Heart right ventricle (tissue), 16 donors: ENCODE measurements around the gene LRRC75A. TPM values are rescaled to one million over a fixed set of nuclear protein-coding genes. Genes with fewer than 3 reads are reported as not detected.

Experiments
- ATAC-seq, 8 donors: fragments of 200-7000 bp; cut with Tn5 transposase; one replicate each; pipeline ENCODE4 v1.9.1; 2020; ENCODE audit warnings: mild to moderate bottlenecking in 8 of 8, moderate library complexity in 8 of 8, moderate number of reproducible peaks in 1 of 8
- DNase-seq, 2 donors: peaks; one replicate each; pipeline ENCODE4 v3.0.0-alpha.2; 2020
- H3K27ac ChIP-seq, 10 donors: fragments of 200-600 bp; sonication (generic) in 2 of 10; one replicate each; pipeline versions ENCODE4 v1.5.0 to v1.8.0; 2020 to 2022; ENCODE audit warnings: mild to moderate bottlenecking in 3 of 10
- H3K27me3 ChIP-seq, 7 donors: fragments of 200-600 bp; one replicate each; pipeline ENCODE4 v1.8.0; 2021 to 2022; ENCODE audit warnings: mild to moderate bottlenecking in 2 of 7
- H3K36me3 ChIP-seq, 9 donors: fragments of 200-600 bp; sonication (generic) in 1 of 9; one replicate each; pipeline versions ENCODE4 v1.5.0 to v1.8.0; 2020 to 2022; ENCODE audit warnings: mild to moderate bottlenecking in 2 of 9
- H3K4me1 ChIP-seq, 9 donors: fragments of 200-600 bp; sonication (generic) in 1 of 9; one replicate each; pipeline versions ENCODE4 v1.5.0 to v1.8.0; 2020 to 2022; ENCODE audit warnings: mild to moderate bottlenecking in 4 of 9
- H3K4me3 ChIP-seq, 10 donors: fragments of 200-600 bp; sonication (generic) in 2 of 10; one replicate each; pipeline versions ENCODE4 v1.5.0 to v1.8.0; 2020 to 2022; ENCODE audit warnings: mild to moderate bottlenecking in 7 of 10, moderate library complexity in 2 of 10
- H3K9me3 ChIP-seq, 11 donors: fragments of 200-600 bp in 10 of 11; sonication (generic) in 2 of 11; one replicate each; pipeline versions ENCODE4 v1.5.0 to v1.8.0; 2013 to 2022; ENCODE audit warnings: mild to moderate bottlenecking in 2 of 11, control low read depth in 1 of 11, moderate library complexity in 1 of 11
- CTCF ChIP-seq, 9 donors: fragments of 200-600 bp; sonication (generic) in 2 of 9; IDR thresholded peaks; one replicate each; pipeline versions ENCODE4 v1.5.0 to v1.8.0; 2021 to 2022; ENCODE audit warnings: antibody characterized with exemption in 9 of 9, mild to moderate bottlenecking in 5 of 9, moderate library complexity in 1 of 9
- WGBS, 2 donors: extraction: QIAGEN DNeasy Blood & Tissue Kit; methylation state at CpG; one replicate each; pipeline ENCODE4 v1.1.7; 2013; ENCODE audit warnings: inconsistent platforms in 1 of 2; 5-methylcytosine and 5-hydroxymethylcytosine counted together
- intact Hi-C, 10 donors: fragments of 100-400 bp; cut with DNase I; formaldehyde crosslinking; loops; one replicate each; pipeline versions ENCODE4 v1.11.1 to v1.14.2; 2022
- polyA plus RNA-seq, 2 donors: library from polyadenylated mRNA; stranded (reverse); fragments of 200-250 nt; gene quantifications; one replicate each; pipeline ENCODE4 v1.2.3, GENCODE V29; 2013
- total RNA-seq, 10 donors: library from RNA; stranded (reverse); fragmentation: NEBNext Ultra II Directional in 3 of 10; extraction: Animal tissue kit (Norgen Biotek cat#: 25700) in 3 of 10; gene quantifications; one replicate each; pipeline versions ENCODE4 v1.2.1 to v1.2.4, GENCODE V29; 2021 to 2023
- donor health status: Arrhythmogenic right ventricular cardiomyopathy.
- donor health status: ischemic (EF 13 %, LVEDD 7.1; RV severe dilation, severe dysfunction).
- donor health status: healthy with polysubstance abuse.
- donor health status: DM: no; HTN: yes; CAD: no.
- donor health status: DM: no; HTN: no; CAD: no.
- donor health status: ischemic (EF 25% LVEDD 6.9; RV normal size, moderate dysfunction).
- donor health status: ischemic (EF 25% LVEDD 5.7; RV mildly dilated, moderate dysfunction).
- donor health status: healthy.
- donor health status: DM: yes; HTN: yes; CAD: no.
- donor health status: Ischemic cardiomyopathy.
- donor health status: ischemic (EF 35%, LVEDD 5.7; RV mildly dilated, moderate dysfunction).
- donor health status: nonischemic (EF 11% LVEDD 7.7; RV severe dilation, severe dysfunction).
- donor health status: DM: yes; HTN: yes; CAD: no.
- donor health status: PGD.
- donor health status: ischemic (EF 29% LVEDD 5.4; RV normal size, mild dysfunction).
- donor health status: nonischemic (EF 23%, LVEDD 6.1; RV moderate dilation, normal function).

Gene LRRC75A
- total and polyA plus RNA-seq, 12 donors: 0.34 to 1.3 (median 0.58) TPM

GRCh38 chr17:16512011-16512410 lies 20.0 kb upstream of the LRRC75A start:
- Histone ChIP-seq H3K4me1 (peaks cover 0 to 37% (median 9%) of the 10 kb centered on the region in 9 donors), H3K27ac (no peak overlapping the region), H3K4me3 (no peak overlapping the region), H3K27me3 (no peaks in the 10 kb centered on the region), H3K36me3 (no peaks in the 10 kb centered on the region), H3K9me3 (no peaks in the 10 kb centered on the region)
- no peak for TF ChIP-seq CTCF (IDR thresholded peaks at IDR 0.05)
- ATAC-seq (no peak), DNase-seq (no peak)
- 53 to 68% methylated on average over 4 of the region's 4 CpGs for WGBS, 2 donors
- intact Hi-C loops: no loop called here

GRCh38 chr17:16511593-16511992 lies 19.6 kb upstream of the LRRC75A start:
- H3K27me3 ChIP-seq: no peaks in the 10 kb centered on the region
- no peak overlapping the region for H3K4me3 ChIP-seq
- H3K4me1 ChIP-seq: peaks cover 0 to 34% (median 5%) of the 10 kb centered on the region in 9 donors
- WGBS, 2 donors: 70 to 78% methylated on average over 1 of the region's 1 CpG
- H3K27ac ChIP-seq: no peak overlapping the region
- no peaks in the 10 kb centered on the region for H3K9me3 ChIP-seq
- ATAC-seq (no peak), DNase-seq (no peak)
- H3K36me3 ChIP-seq: no peaks in the 10 kb centered on the region
- no peak for TF ChIP-seq CTCF (IDR thresholded peaks at IDR 0.05)
- intact Hi-C loops: no loop called here

GRCh38 chr17:16507918-16508533 lies 16.0 kb upstream of the LRRC75A start:
- no peak overlapping the region for H3K4me3 ChIP-seq
- H3K36me3 ChIP-seq: no peaks in the 10 kb centered on the region
- TF ChIP-seq CTCF (IDR thresholded peaks at IDR 0.05): no peak
- no peak for DNase-seq
- peaks cover 0 to 17% (median 0%) of the 10 kb centered on the region in 9 donors for H3K4me1 ChIP-seq
- intact Hi-C loops: no loop called here
- no peak overlapping the region for H3K27ac ChIP-seq
- no peaks in the 10 kb centered on the region for H3K27me3 ChIP-seq
- no peak for ATAC-seq
- no peaks in the 10 kb centered on the region for H3K9me3 ChIP-seq
- 73 to 75% methylated on average over 8 of the region's 8 CpGs for WGBS, 2 donors

GRCh38 chr17:16506188-16506587 lies 14.2 kb upstream of the LRRC75A start:
- H3K4me1 ChIP-seq: no peaks in the 10 kb centered on the region
- no peak overlapping the region for H3K27ac ChIP-seq
- no peak for ATAC-seq
- H3K4me3 ChIP-seq: no peak overlapping the region
- WGBS, 2 donors: 93% methylated on average over 3 of the region's 3 CpGs
- intact Hi-C loops: no loop called here
- no peak for TF ChIP-seq CTCF (IDR thresholded peaks at IDR 0.05)
- H3K9me3 ChIP-seq: no peaks in the 10 kb centered on the region
- no peak for DNase-seq
- no peaks in the 10 kb centered on the region for H3K27me3 ChIP-seq
- no peaks in the 10 kb centered on the region for H3K36me3 ChIP-seq
